Ovary (tissue), 3 donors: Measurements from ENCODE around the gene HOMER2.

Experiments
- EP300 ChIP-seq: sonication (generic); formaldehyde crosslinking; IDR thresholded peaks from one replicate; pipeline ENCODE4 v1.6.1; 2017; ENCODE audit warnings: antibody characterized with exemption
- TF ChIP-seq, protein P1 (sequence below), 3 donors: fragments of 450-650 bp in 2 of 3; fragments of 200-600 bp in 1 of 3; IDR thresholded peaks; one replicate each; pipeline versions ENCODE4 v1.5.1 to v1.8.0; 2016 to 2022; ENCODE audit warnings: antibody characterized with exemption in 3 of 3, mild to moderate bottlenecking in 1 of 3
- donor health status: DM: no; HTN: no; CAD: no.

DNA sequence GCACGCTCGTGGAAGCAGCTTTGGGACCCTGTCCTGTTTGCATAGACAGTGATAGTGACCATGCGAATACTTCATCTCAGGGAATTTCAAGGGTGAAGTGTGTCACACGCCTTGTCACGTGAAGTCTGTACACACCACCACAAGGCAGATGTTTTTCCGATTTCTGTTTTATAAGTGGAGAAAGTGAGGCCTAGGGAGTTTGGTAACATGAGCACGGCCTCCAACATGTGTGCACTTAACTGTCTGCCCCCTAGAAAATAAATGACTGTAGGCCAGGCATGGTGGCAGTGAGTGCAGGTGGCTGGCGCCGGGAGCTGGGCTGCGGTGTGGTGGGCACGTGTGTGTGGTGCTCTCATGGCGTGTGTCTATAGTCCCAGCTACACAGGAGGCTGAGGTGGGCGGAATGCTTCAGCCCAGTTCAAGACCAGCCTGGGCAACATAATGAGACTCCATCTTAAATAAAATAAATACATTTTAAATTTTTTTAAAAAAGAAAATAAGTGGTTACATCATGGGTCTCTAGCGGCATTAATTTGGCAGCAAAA lies 101.1 kb downstream of the HOMER2 start:
- TF ChIP-seq, protein P1, sequence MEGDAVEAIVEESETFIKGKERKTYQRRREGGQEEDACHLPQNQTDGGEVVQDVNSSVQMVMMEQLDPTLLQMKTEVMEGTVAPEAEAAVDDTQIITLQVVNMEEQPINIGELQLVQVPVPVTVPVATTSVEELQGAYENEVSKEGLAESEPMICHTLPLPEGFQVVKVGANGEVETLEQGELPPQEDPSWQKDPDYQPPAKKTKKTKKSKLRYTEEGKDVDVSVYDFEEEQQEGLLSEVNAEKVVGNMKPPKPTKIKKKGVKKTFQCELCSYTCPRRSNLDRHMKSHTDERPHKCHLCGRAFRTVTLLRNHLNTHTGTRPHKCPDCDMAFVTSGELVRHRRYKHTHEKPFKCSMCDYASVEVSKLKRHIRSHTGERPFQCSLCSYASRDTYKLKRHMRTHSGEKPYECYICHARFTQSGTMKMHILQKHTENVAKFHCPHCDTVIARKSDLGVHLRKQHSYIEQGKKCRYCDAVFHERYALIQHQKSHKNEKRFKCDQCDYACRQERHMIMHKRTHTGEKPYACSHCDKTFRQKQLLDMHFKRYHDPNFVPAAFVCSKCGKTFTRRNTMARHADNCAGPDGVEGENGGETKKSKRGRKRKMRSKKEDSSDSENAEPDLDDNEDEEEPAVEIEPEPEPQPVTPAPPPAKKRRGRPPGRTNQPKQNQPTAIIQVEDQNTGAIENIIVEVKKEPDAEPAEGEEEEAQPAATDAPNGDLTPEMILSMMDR (IDR thresholded peaks at IDR 0.05) = no peak
- no peak for TF ChIP-seq EP300
